Measurements from ENCODE around the gene OR2V1. TPM values are rescaled to one million over a fixed set of nuclear protein-coding genes. Genes with fewer than 3 reads are reported as not detected.

The OR2V1 gene
- polyA plus RNA-seq, 1 donor (not counting 4 experiments of a cell fraction or from before 2014, with no cell fraction given): not detected

DNA sequence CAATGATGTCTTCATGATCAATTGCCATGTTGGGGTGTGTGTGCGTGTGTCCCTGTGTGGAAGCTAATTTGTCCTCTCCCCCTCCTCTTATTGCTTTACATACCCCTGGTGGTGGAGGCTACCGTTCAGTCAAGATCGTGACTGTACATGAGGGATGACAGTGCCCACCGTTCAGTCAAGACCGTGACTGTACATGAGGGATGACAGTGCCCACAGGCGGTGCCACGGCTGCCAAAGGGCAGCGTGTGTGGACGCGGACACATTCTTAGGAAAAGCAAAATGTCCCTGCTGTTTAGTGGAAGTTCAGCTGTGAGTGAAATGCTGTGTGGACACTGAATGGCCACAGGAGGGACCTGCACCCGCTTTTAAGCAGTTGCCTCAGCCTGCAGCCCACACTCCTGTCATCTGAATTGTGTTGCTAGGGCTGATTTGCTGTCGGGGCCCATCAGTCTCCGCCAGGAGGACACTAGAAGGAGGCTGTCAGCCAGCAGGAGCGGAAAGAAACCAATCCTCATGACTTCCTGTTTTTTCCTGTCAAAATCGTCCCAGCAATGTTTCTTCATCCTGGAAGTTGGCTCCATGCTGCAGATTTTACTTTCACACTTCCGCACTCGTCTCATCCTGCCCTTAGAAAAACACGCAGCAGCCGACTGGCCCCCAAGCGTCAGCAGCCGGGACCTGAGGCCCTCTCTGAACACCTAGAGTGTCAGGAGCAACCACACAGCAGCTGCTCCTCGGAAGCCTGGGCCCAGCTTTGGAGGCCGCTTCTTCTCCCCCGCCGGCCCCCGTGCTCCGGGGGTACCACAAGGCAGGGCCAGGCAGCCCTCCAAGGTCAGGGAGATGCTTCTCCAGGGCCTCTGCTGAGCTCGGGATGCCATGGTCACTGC lies 9.1 kb downstream of the OR2V1 start:
- Histone ChIP-seq H3K79me2 (ENCODE audit: control insufficient read depth, insufficient read depth, low read length) (no peaks in the 10 kb centered on the region), H3K4me3 (ENCODE audit: control insufficient read depth in 2 of 3, extremely low read depth in 1 of 3, insufficient read depth in 2 of 3, low read depth in 1 of 3, low read length in 3 of 3) (no peak overlapping the region), H3K9me3 (ENCODE audit: control insufficient read depth, low read depth, low read length) (no peaks in the 10 kb centered on the region), H3K9me1 (ENCODE audit: control insufficient read depth, extremely low read depth, insufficient read depth, low read length) (no peaks in the 10 kb centered on the region), H3K36me3 (ENCODE audit: control insufficient read depth in 2 of 2, extremely low read depth in 1 of 2, insufficient read depth in 2 of 2, low read length in 2 of 2) (no peaks in the 10 kb centered on the region), H3K27ac (ENCODE audit: control insufficient read depth, insufficient read depth, low read length) (no peak overlapping the region), H4K20me1 (ENCODE audit: control insufficient read depth, extremely low read depth, insufficient read depth, low read length) (no peaks in the 10 kb centered on the region), H3K27me3 (ENCODE audit: control insufficient read depth, extremely low read depth, insufficient read depth, low read length) (no peaks in the 10 kb centered on the region), H3K4me2 (ENCODE audit: control insufficient read depth, extremely low read depth, insufficient read depth, low read depth, low read length) (peak overlapping the region; percentile 8), H3K9ac (ENCODE audit: control insufficient read depth, extremely low read depth, insufficient read depth, low read length) (no peak overlapping the region), H2AFZ (ENCODE audit: control insufficient read depth, low read length) (peak overlapping the region; percentile 16), H3K4me1 (ENCODE audit: control insufficient read depth, extremely low read depth, insufficient read depth, low read length) (peaks cover 21% of the 10 kb centered on the region)
- dilution Hi-C loops (cut with MboI; ENCODE audit: extremely low pct_ligation_motif_present, low sequenced_read_pairs): no loop called here
- TF ChIP-seq, protein P1, sequence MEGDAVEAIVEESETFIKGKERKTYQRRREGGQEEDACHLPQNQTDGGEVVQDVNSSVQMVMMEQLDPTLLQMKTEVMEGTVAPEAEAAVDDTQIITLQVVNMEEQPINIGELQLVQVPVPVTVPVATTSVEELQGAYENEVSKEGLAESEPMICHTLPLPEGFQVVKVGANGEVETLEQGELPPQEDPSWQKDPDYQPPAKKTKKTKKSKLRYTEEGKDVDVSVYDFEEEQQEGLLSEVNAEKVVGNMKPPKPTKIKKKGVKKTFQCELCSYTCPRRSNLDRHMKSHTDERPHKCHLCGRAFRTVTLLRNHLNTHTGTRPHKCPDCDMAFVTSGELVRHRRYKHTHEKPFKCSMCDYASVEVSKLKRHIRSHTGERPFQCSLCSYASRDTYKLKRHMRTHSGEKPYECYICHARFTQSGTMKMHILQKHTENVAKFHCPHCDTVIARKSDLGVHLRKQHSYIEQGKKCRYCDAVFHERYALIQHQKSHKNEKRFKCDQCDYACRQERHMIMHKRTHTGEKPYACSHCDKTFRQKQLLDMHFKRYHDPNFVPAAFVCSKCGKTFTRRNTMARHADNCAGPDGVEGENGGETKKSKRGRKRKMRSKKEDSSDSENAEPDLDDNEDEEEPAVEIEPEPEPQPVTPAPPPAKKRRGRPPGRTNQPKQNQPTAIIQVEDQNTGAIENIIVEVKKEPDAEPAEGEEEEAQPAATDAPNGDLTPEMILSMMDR (optimal IDR thresholded peaks at IDR 0.05 in 1 of 3, IDR thresholded peaks at IDR 0.05 in 1 of 3, conservative IDR thresholded peaks at IDR 0.05 in 1 of 3; ENCODE audit: extremely low read depth in 1 of 3, insufficient read depth in 2 of 3, low read length in 3 of 3): no peak
- no peak for TF ChIP-seq EZH2 (IDR thresholded peaks at IDR 0.05; ENCODE audit: low read length)
- no peak for FAIRE-seq
- DNase-seq (ENCODE audit: low read depth, low spot score): no peak

DNA sequence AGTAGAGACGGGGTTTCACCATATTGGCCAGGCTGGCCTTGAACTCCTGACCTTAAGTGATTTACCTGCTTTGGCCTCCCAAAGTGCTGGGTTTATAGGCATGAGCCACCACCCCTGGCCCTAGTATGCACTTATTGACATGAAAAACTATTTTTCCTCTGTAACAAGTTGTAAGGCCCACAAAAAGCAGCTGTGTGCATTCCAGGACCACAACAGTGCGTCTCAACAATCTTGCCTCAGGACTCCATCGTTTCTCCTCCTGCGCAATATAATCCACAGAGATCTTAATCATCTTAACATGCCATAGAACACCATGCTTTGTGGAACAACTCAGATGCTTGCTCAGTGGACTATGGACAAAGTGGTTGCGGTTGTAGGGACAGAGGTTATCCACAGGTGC lies 10.2 kb downstream of the OR2V1 start:
- no peak overlapping the region for H3K27ac ChIP-seq (ENCODE audit: control insufficient read depth, insufficient read depth, low read length)
- H3K79me2 ChIP-seq (ENCODE audit: control insufficient read depth, insufficient read depth, low read length): no peaks in the 10 kb centered on the region
- no peaks in the 10 kb centered on the region for H3K9me3 ChIP-seq (ENCODE audit: control insufficient read depth, low read depth, low read length)
- H2AFZ ChIP-seq (ENCODE audit: control insufficient read depth, low read length): no peak overlapping the region
- no peak for DNase-seq (ENCODE audit: low read depth, low spot score)
- H3K9me1 ChIP-seq (ENCODE audit: control insufficient read depth, extremely low read depth, insufficient read depth, low read length): no peaks in the 10 kb centered on the region
- H3K27me3 ChIP-seq (ENCODE audit: control insufficient read depth, extremely low read depth, insufficient read depth, low read length): no peaks in the 10 kb centered on the region
- no peak overlapping the region for H3K4me2 ChIP-seq (ENCODE audit: control insufficient read depth, extremely low read depth, insufficient read depth, low read depth, low read length)
- no peak overlapping the region for H3K9ac ChIP-seq (ENCODE audit: control insufficient read depth, extremely low read depth, insufficient read depth, low read length)
- no peak overlapping the region for H3K4me3 ChIP-seq (ENCODE audit: control insufficient read depth in 2 of 3, extremely low read depth in 1 of 3, insufficient read depth in 2 of 3, low read depth in 1 of 3, low read length in 3 of 3)
- TF ChIP-seq EZH2 (IDR thresholded peaks at IDR 0.05; ENCODE audit: low read length): no peak
- TF ChIP-seq, protein P1 (optimal IDR thresholded peaks at IDR 0.05 in 1 of 3, IDR thresholded peaks at IDR 0.05 in 1 of 3, conservative IDR thresholded peaks at IDR 0.05 in 1 of 3; ENCODE audit: extremely low read depth in 1 of 3, insufficient read depth in 2 of 3, low read length in 3 of 3): no peak
- dilution Hi-C loops (cut with MboI; ENCODE audit: extremely low pct_ligation_motif_present, low sequenced_read_pairs): no loop called here
- H3K36me3 ChIP-seq (ENCODE audit: control insufficient read depth in 2 of 2, extremely low read depth in 1 of 2, insufficient read depth in 2 of 2, low read length in 2 of 2): no peaks in the 10 kb centered on the region
- FAIRE-seq: no peak
- H3K4me1 ChIP-seq (ENCODE audit: control insufficient read depth, extremely low read depth, insufficient read depth, low read length): peaks cover 21% of the 10 kb centered on the region
- H4K20me1 ChIP-seq (ENCODE audit: control insufficient read depth, extremely low read depth, insufficient read depth, low read length): no peaks in the 10 kb centered on the region

All from keratinocyte (primary cell).